ENCODE results near the gene DALRD3. TPM values are rescaled to one million over a fixed set of nuclear protein-coding genes. Genes with fewer than 3 reads are reported as not detected.

DALRD3 gene, protein sequence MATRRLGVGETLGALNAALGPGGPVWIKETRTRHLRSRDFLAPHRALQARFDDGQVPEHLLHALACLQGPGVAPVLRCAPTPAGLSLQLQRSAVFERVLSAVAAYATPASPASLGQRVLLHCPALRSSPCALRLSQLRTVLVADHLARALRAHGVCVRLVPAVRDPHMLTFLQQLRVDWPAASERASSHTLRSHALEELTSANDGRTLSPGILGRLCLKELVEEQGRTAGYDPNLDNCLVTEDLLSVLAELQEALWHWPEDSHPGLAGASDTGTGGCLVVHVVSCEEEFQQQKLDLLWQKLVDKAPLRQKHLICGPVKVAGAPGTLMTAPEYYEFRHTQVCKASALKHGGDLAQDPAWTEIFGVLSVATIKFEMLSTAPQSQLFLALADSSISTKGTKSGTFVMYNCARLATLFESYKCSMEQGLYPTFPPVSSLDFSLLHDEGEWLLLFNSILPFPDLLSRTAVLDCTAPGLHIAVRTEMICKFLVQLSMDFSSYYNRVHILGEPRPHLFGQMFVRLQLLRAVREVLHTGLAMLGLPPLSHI
- total RNA-seq (10 to 100 TPM in 4 of 5 donors, 1 to 10 TPM in 1; 2.3 to 74.1 (median 47.1) TPM), polyA plus RNA-seq (10 to 100 TPM; 34.9 to 41.4 (median 35.0) TPM)
- long read RNA-seq, donor 1, partial matches to known transcripts = 20 of 77 reads
- long read RNA-seq, donor 1, other reads (novel, unspliced or antisense) = 57 of 77 reads
- long read RNA-seq, donor 2, partial matches to known transcripts = 107 of 121 reads
- long read RNA-seq, donor 2, other reads (novel, unspliced or antisense) = 12 of 121 reads
- long read RNA-seq, donor 3, partial matches to known transcripts = 0 of 2 reads
- long read RNA-seq, donor 3, other reads (novel, unspliced or antisense) = 0 of 2 reads
- long read RNA-seq, donor 4 = 0 reads
- long read RNA-seq, donor 5, partial matches to known transcripts = 107 of 118 reads
- long read RNA-seq, donor 5, other reads (novel, unspliced or antisense) = 9 of 118 reads
- long read RNA-seq, donor 6 = 0 reads
- long read RNA-seq, donor 7, partial matches to known transcripts = 137 of 151 reads
- long read RNA-seq, donor 7, other reads (novel, unspliced or antisense) = 14 of 151 reads
- long read RNA-seq, donor 8, partial matches to known transcripts = 38 of 114 reads
- long read RNA-seq, donor 8, other reads (novel, unspliced or antisense) = 73 of 114 reads
- long read RNA-seq, donor 9, partial matches to known transcripts = 39 of 110 reads
- long read RNA-seq, donor 9, other reads (novel, unspliced or antisense) = 70 of 110 reads
- long read RNA-seq, donor 10, partial matches to known transcripts = 39 of 39 reads
- long read RNA-seq, donor 10, other reads (novel, unspliced or antisense) = 0 of 39 reads

DNA sequence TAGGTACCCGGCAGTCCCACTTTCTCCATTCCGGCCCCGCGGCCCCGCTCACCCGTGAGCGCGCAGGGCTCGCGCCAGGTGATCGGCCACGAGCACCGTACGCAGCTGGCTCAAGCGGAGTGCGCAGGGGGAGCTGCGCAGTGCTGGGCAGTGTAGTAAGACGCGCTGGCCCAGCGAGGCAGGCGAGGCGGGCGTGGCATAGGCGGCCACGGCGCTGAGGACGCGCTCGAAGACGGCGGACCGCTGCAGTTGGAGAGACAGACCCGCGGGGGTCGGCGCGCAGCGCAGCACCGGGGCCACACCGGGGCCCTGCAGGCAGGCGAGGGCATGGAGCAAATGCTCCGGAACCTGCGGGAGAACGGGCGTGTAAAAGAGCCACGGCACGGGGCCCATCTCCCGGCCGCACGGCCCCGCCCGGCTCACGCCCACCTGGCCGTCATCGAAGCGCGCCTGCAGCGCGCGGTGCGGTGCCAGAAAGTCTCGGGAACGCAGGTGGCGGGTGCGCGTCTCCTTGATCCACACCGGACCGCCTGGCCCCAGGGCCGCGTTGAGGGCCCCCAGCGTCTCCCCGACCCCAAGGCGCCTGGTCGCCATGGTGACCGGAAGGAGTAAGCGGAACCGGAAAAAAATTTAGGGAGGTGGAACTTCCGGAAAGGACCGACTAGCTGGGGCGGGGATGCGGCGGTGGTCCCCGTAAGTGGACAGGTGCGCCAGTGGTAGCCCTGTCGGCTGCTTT is at the start of gene DALRD3:
TSS of gene DALRD3 (minus strand) at position 610 of the 736 bp plus-strand sequence. CDS start at position 594, 16 bp downstream.
- Histone ChIP-seq H3K27ac (peak within 1 kb of the TSS; percentile 89 to 100 (median 99)), H3K4me3 (peak within 1 kb of the TSS; percentile 57 to 96 (median 82)), H3K4me1 (peaks cover 40 to 60% (median 58%) of the 10 kb centered on the region in 4 donors), H3K27me3 (no peaks in the 10 kb centered on the region), H3K9me3 (no peaks in the 10 kb centered on the region), H3K36me3 (peaks cover 22 to 41% (median 40%) of the 10 kb centered on the region in 4 donors)
- intact Hi-C loops (cut with DNase I; ENCODE audit: low total_unique reads) = no loop called here
- TF ChIP-seq, protein P1, sequence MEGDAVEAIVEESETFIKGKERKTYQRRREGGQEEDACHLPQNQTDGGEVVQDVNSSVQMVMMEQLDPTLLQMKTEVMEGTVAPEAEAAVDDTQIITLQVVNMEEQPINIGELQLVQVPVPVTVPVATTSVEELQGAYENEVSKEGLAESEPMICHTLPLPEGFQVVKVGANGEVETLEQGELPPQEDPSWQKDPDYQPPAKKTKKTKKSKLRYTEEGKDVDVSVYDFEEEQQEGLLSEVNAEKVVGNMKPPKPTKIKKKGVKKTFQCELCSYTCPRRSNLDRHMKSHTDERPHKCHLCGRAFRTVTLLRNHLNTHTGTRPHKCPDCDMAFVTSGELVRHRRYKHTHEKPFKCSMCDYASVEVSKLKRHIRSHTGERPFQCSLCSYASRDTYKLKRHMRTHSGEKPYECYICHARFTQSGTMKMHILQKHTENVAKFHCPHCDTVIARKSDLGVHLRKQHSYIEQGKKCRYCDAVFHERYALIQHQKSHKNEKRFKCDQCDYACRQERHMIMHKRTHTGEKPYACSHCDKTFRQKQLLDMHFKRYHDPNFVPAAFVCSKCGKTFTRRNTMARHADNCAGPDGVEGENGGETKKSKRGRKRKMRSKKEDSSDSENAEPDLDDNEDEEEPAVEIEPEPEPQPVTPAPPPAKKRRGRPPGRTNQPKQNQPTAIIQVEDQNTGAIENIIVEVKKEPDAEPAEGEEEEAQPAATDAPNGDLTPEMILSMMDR (IDR thresholded peaks at IDR 0.05) = no peak
- TF ChIP-seq POLR2A (IDR thresholded peaks at IDR 0.05) = no peak
- TF ChIP-seq POLR2AphosphoS5 (IDR thresholded peaks at IDR 0.05) = peak in 2 of 3 donors; percentile 22 to 70
- no peak for TF ChIP-seq EP300 (IDR thresholded peaks at IDR 0.05)
- 0 to 1% (median 0%) methylated on average over 19 to 85 of the region's 85 CpGs for WGBS, 5 donors
- DNase-seq = peak; percentile 65 to 88

DNA sequence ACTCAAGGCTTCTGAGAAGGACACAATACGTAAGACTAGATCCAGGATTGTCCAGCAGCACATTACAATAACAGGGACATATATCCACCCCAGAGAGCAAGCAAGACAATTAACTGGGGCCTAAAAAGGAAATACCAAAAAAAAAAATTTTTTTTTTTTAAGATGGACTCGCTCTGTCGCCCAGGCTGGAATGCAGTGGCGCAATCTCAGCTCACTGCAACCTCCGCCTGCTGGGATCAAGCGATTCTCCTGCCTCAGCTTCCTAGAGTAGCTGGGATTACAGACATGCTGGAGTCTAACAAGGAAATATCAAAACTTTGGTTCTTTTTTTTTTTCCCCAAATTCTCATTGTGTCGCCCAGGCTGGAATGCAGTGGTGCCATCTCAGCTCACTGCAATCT is 39.6 kb upstream of the DALRD3 start:
- peaks cover 0 to 7% (median 0%) of the 10 kb centered on the region in 4 donors for H3K4me1 ChIP-seq
- H3K27ac ChIP-seq = no peak overlapping the region
- intact Hi-C loops (cut with DNase I; ENCODE audit: low total_unique reads) = no loop called here
- no peaks in the 10 kb centered on the region for H3K27me3 ChIP-seq
- 92 to 98% (median 94%) methylated on average over 7 of the region's 7 CpGs for WGBS, 5 donors
- no peak for DNase-seq
- H3K4me3 ChIP-seq = no peak overlapping the region
- peaks cover 25 to 98% (median 95%) of the 10 kb centered on the region in 4 donors for H3K36me3 ChIP-seq
- H3K9me3 ChIP-seq = no peaks in the 10 kb centered on the region
- no peak for TF ChIP-seq POLR2AphosphoS5 (IDR thresholded peaks at IDR 0.05)
- TF ChIP-seq, protein P1 (IDR thresholded peaks at IDR 0.05) = no peak
- no peak for TF ChIP-seq EP300 (IDR thresholded peaks at IDR 0.05)
- TF ChIP-seq POLR2A (IDR thresholded peaks at IDR 0.05) = no peak

DNA sequence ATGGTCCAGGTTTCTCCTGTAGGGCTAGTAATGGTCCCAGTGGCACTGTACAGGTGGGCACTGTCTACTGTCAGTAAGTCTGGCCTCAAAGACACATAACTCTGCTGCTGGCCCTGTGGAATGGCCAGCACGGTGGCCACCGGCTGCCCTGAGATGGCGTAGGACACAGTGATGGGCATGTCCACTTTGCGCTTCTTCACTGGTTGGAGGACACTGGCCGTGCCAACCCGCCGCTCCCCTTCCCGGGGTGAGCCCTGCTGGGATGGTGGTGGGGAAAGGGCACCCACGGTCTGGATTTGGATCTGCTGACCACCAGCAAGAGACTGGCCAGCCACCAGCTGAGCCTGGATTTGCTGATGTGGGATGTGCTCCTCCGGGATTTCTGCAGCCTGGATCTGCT is 38.9 kb upstream of the DALRD3 start:
- TF ChIP-seq POLR2A (IDR thresholded peaks at IDR 0.05) (no peak), POLR2AphosphoS5 (IDR thresholded peaks at IDR 0.05) (no peak), EP300 (IDR thresholded peaks at IDR 0.05) (no peak)
- TF ChIP-seq, protein P1 (IDR thresholded peaks at IDR 0.05) = no peak
- intact Hi-C loops (cut with DNase I; ENCODE audit: low total_unique reads) = no loop called here
- H3K36me3 ChIP-seq = peaks cover 29 to 98% (median 95%) of the 10 kb centered on the region in 4 donors
- H3K27ac ChIP-seq = no peak overlapping the region
- H3K4me3 ChIP-seq = no peak overlapping the region
- WGBS, 5 donors = 94 to 98% (median 96%) methylated on average over 7 to 10 of the region's 10 CpGs
- H3K27me3 ChIP-seq = no peaks in the 10 kb centered on the region
- DNase-seq = no peak
- H3K4me1 ChIP-seq = peaks cover 0 to 8% (median 0%) of the 10 kb centered on the region in 4 donors
- no peaks in the 10 kb centered on the region for H3K9me3 ChIP-seq

All from stomach (tissue), 19 donors.